HG03064 (cell line): Measurements from ENCODE around the gene NRIP2.
A peak's percentile ranks its signal among the peaks of the same experiment; 100 is the strongest.

Source experiments
- ATAC-seq: cut with Tn5 transposase; IDR thresholded peaks from one replicate; pipeline ENCODE4 v1.9.1; 2021; ENCODE audit warnings: low read depth; ENCODE audit not compliant: unreplicated experiment

NRIP2 gene

DNA sequence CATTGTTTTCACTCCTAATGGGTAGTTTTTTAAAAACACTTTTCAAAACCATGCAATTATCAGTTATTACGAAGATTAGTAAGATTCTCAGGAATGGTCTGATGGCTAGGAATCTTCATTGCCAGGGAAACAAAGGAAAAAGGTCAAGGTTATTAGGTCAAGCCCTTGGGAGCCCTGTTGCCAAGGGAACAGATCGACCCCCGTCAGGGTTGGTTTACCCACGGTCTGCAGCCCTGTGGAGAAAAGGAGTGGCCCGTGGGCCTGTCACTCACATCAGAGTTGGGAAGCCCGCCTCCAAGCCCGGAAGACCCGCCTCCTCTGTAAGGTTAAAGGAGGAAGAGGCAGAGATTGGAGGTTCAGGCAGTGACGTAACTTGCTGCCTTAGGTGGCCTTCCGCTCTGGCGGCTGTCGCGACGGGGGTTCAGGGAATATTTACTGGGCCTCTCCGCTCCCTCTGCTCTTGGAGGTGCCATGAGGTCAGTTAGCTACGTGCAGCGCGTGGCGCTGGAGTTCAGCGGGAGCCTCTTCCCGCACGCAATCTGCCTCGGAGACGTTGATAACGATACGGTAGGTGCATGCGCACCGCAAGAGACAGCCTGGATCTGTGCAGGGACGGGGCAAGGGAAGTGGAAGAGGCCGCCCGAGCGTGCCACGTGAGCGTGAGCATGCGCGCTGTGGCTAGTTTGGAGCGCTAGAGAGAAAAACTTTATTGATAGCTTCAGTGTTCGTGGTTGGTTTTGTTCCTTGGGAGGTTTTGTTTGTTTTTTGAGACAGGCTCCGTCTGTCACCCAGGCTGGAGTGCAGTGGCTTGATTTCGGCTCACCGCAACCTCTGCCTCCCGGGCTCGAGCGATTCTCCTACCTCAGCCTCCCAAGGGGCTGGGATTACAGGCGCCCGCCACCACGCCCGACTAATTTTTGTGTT lies 22.3 kb downstream of the NRIP2 start, which contains the start of gene ITFG2:
Gene ITFG2 (plus strand): TSS at position 379 of the 924 bp plus-strand sequence. CDS start 93 bp downstream, at position 472.
- peak; percentile 88 for ATAC-seq

DNA sequence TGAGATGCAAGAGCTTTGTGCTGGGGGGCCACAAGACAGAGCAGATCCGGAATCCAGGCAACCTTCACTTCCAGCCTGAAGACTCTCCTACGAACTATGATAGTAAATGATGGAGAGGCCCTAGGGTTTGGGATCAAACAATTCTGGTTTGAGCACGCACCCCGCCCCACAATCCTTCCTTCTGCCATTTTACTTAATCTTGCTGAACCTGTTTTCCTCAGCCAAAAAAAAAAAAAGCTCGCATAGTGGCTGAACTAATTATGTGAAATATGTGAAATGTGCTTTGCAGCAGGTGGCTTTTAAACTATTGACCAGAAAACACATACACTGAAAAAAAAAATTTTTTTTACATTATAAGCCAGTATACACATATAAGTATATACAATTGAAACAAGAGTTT lies 23.0 kb downstream of the NRIP2 start:
- no peak for ATAC-seq

DNA sequence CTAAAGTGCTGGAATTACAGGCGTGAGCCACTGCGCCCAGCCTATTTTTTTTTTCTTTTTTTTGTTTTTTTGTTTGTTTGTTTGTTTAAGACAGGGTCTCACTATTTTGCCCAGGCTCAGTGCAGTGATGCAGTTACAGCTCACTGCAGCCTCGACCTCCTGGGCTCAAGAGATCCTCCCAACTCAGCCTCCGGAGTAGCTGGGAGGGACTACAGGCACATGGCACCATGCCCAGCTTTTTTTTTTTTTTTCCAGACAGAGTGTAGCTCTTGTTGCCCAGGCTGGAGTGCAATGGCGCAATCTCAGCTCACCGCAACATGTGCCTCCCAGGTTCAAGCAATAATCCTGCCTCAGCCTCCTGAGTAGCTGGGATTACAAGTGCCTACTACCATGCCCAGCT lies 28.1 kb downstream of the NRIP2 start:
- ATAC-seq: no peak

DNA sequence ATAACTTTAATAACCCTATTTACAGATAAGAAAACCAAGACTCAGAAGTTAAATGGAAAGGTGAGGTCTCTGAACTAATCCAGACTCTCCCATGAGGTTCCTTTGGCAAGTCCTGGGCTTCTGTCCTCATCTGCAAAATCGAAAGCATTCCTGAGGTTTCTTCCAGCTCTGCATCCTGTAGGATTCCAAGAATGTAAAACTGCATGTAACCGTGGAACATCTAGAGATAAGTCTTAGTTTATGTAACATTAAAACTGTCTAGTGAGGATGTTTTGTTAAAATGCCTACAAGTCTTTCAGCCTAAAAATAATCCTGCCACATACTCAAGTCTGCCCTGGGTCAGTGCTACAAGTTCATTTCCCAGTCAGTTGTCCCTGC lies 29.7 kb downstream of the NRIP2 start:
- no peak for ATAC-seq

DNA sequence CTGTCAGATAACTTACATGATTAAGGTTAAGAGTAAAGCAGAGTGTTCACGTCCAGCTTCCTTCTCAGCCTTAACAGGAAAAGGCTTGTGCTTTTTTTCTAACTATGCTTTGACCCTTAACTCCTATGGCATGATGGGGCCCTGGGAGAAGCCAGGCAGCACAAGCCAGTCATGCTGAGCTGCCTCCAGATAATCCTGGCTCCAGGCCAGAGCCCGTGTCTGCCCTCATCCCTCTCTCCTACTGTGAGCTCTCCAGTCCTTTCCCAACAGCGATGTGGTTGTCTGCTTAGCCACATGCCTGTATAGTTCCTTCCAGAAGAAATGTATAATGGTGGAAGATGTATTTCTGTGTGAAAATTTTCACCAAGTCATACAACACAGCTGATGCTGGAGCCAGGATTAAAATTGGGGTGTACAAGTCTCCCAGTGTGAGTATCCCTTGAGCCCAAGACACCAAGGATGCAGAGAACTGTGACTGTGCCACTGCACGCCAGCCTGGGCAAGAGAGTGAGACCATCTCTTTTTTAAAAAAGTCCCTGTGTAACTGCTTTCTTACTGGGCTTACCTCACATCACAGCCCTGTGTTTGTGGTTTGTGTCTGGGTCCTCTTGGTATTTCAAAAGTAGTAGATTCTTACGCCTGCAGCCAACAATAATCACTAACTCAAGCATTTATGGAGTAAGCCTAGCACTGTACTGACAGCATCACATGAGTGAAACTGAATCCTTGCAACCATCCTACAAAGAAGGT lies 30.3 kb downstream of the NRIP2 start:
- ATAC-seq: no peak

DNA sequence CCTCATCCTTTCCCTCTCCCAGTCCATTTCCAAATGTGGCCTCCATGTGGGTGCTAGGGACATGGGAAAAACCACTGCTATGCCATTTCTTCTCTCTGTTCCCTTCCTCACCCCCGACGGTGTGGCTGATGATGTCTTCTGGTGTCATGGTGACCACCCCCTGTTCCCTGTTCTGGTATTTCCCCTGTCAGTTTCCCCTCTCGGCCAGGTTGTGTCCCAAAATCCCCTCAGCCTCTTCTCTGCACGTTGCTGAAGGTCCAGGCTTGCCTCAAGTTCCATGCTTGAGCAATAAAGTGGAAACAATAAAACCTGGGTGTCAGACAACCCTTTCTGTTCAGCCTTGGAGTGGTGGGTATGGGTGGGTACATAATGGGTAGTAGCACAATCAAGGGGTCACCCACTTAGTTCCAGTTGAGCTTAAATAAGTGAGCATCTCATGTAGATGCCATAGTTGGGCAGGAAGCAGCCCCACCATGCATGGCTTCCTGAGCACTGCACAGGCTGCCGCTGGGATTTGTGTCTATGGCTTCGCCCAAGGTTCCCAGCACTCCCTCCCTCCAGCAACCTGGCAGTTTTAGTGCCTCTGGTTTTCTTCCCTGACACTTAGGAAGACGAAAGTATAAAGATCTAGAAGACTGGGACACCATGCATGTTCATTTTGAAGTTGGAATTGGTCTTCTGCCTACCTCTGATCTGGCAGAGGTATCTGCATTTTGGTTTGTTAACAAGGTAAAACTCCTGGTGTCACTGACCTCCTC lies 31.0 kb downstream of the NRIP2 start:
- no peak for ATAC-seq

DNA sequence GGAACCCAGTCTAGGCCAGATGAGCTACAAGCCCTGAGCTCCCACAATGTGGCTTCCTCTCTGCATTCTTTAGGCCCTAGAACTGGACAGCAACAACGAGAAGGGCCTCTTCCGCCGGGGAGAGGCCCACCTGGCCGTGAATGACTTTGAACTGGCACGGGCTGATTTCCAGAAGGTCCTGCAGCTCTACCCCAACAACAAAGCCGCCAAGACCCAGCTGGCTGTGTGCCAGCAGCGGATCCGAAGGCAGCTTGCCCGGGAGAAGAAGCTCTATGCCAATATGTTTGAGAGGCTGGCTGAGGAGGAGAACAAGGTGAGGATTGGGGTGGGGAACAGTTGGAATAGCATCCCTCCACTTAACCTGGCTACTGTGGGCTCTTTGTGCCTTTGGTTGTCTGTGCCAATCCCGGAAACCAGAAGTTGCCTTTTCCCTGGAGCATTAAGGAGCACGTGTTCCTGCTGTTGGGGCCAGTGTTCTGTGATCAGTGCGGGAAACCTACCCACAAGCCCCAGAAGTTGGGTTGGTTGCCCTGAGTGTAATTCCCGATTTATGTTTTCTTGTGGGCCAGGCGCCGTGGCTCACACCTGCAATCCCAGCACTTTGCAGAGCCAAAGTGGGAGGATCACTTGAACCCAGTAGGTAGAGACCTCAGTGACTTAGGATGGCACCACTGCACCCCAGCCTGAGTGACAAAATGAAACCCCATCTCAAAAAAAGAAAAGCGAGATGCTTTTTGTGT lies 33.6 kb downstream of the NRIP2 start:
- ATAC-seq: no peak

DNA sequence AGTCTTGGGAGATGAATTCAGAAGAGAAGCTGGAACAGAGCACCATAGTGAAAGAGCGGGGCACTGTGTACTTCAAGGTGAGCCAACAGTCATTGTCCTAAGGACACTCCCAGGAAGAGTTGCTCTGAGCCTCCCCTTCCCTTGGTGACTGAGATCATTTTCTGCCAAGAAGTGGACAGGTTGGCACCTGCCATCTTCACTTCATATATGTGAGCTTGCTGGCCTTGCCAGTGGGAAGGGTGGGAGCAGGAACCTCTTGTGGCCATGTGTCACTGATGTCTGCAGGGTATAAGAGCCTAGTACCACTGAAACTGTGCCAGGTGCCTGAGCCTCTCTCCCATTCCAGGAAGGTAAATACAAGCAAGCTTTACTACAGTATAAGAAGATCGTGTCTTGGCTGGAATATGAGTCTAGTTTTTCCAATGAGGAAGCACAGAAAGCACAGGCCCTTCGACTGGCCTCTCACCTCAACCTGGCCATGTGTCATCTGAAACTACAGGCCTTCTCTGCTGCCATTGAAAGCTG lies 34.7 kb downstream of the NRIP2 start:
- ATAC-seq: no peak

DNA sequence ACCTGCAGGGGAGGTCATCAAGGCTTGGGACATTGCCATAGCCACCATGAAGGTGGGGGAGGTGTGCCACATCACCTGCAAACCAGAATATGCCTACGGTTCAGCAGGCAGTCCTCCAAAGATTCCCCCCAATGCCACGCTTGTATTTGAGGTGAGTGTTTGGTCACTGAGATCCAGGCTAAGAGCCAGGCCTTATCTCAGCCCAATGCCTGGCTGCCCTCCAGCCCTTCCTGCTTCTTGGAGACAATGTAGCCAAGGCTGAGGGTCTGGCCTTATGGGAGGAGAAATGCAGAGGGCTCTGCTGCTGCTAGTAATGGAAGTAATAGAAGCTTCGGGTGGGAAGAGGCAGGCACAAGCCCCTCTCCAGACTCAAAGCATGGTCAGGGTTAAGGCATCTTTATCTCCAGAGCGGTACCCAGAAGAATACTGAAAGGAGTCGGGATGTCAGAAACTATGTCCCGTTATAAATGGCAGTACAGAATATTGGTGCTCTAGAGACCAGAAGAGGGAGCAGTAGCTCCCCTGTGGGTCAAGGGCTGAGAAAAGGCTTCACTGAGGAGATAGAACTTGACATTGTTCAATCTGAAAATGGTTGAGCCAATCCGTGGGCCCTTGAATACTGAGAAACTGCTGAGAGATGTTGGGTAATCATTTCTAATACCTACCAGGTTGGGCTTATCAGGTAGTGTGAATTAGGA lies 37.0 kb downstream of the NRIP2 start:
- ATAC-seq: no peak

DNA sequence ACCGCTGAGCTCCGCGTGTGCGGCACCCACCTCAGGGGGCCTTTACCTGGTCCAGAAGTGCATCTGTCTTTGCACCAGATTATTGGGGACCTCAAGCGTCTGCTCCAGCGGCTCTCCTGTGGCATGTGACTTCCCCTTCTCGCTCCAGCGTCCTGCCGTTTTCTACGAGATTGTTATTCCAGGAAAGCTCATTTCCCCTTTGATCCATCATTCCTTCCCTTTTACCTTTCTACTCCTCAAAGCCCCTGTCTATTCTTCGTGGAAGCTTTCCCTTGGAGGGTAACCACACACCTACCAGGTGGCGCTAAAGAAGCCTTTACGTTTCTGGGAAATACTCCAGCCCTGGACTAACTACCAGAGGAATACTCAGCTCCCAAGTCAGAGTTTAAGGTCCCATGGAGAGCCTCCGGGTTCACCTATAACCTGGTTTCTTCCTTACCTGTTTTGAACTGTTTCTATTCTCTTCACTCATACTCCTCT lies 38.6 kb downstream of the NRIP2 start:
- no peak for ATAC-seq

DNA sequence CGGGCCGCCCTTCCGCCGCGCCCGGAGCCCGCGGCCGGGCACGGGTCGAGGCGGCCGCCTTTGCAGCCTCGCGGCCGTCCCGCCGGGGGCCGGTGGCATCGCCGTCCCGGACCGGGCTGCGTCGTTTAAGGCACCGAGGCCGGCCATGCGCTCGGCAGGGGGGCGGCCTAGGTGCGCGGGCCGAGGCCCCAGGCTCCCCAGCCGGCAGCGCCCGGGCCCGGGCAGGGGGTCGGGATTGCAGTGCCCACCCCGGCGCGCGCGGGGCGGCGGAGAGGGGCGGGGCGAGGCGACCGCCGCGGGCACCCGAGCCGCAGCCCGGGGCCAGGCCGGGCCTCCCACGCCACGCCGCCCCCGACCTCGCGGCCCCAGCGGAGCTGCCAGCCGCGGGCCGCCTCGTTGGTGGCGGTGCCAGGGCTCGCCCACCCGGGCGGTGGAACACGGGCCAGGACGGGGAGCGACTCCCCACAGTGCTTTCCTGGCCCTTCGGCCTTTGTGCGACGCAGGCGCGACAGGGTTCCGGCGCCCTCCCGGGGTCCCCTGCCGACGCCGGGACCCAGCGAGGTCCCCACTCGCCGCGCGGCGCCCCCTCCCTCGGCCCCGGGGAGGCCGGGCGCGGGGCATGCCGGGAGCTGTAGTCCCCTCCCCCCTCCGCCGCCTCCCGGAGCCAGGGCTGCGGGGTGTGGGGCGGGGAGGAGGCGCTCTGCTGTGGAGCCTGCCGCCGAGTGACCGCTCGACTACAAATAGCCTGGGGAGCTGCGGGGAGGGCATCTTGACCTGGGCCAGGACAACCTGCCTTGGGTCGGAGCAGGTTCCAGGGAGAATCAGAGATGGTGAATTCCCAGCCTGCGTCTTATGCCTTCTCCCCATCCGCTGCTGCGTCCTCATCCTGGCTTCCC lies 39.3 kb downstream of the NRIP2 start:
- peak; percentile 52 for ATAC-seq

DNA sequence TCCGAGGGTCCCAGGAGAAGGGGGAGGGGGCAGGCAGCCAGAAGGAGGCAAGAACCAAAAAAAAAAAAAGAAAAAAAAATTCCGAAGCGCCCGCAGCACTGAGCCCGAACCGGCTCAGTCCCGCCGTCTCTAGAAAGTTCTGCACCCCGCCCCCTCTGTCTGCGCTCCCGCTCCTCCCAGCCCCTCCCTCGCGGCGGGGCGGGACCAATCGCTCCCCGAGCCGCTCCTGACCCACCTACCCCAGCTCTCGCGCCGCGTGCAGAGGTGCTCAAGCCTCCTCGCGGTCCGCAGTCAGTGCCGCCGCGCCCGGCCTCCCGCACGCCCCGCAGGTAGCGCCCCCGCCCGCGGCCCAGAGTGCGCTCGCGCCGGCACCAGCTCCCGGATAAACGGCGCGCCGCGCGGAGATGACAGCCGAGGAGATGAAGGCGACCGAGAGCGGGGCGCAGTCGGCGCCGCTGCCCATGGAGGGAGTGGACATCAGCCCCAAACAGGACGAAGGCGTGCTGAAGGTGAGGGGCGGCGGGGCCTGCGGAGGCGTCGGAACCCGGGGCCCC lies 40.0 kb downstream of the NRIP2 start, which contains the start of gene FKBP4:
Gene FKBP4 (plus strand): TSS at position 235 of the 554 bp plus-strand sequence. CDS start 170 bp downstream, at position 405.
- ATAC-seq: peak; percentile 75

DNA sequence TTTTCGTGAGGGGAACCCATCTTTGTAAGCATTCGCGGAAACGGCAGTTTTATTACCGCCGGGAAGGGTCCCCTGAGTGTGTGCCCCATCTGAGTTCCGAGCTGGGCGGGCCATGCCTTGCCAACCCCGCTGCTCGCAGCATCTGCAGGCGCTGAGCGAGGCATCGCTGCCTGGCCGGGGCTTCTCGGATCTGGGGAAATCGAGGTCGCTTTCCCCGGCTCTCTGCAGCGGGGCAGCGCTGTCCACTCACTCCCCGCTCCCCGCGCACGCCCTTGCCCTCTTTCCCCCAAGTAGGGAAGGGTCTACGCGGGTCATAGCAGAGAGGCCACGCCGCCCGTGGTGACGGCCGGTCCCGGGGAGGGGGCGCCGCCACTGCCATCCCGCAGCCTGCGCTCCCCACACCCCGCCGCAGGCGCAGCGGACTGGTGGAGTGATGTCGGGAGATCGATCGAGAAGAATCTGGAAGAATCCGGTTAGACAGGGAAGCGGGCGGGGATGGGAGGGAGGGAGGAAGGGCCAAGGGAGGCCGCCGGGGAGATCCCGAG lies 40.6 kb downstream of the NRIP2 start:
- ATAC-seq: peak; percentile 17

DNA sequence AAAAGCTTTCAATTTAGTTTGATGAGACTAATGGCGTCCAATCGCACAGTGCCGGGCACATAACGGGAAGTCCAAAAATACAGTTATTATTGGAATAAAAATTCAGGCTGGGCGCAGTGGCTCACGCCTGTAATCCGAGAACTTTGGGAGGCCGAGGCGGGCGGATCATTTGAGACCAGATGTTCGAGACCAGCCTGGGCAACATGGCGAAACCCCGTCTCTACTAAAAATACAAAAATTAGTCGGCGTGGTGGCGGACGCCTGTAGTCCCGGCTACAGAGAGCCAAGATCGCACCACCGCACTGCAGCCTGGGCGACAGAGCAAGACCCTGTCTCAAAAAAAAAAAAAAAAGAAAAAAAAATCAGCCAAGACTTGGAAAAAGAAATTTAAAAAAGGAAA lies 41.3 kb downstream of the NRIP2 start:
- no peak for ATAC-seq

DNA sequence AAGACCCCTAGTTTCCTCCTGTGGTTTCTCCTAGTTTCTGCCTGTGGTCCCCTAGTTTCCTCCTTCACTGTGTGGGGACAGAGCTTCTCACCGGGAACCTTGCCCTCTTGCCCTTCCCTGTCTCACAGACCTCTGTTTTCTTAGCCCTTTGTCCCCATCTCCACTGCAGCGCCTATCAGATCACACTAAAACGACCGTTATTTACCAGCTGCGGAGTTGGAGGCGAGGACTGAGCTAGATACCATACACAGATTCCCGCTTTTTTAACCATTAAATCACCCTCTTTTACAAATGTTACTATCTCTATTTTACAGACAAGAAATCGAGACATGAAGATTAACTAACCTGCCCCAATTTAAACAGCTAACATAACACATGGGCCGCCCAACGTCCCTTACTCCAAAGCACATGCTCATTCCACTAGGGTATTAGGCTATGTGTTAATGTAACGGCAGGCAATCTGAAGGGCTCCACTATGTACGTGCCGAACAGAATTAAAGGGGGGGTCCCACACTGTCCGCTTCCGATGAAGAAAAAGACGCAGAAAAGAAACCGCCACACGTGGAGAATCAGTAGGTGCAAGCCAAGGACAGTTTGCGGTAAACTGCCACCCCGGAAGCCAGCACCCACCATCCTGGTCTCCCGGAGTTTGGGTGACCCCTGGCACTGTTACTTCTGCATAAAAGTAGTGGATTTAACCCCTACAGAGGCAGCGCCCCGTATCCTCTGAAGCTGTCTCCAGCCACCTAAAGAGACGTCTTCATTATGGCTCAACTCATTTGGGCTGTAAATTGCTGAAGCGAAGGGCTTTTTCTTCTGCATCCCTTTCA lies 41.9 kb downstream of the NRIP2 start:
- ATAC-seq: no peak

DNA sequence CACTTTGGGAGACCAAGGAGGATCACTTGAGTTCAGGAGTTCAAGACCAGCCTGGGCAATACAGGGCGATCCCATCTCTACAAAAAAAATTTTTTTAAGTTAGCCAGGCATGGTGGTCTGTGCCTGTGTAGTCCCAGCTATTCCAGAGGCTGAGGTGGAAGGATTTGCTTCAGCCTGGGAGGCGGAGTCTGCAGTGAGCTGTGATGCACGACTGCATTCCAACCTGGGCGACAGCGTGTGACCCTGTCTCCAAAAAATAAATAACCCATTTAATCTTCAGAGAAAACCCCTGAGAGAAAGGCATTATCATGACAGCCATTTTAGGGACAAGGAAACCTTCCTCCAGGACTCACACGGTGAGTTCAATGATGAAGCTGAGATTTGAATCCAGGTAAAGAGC lies 43.7 kb downstream of the NRIP2 start:
- no peak for ATAC-seq

DNA sequence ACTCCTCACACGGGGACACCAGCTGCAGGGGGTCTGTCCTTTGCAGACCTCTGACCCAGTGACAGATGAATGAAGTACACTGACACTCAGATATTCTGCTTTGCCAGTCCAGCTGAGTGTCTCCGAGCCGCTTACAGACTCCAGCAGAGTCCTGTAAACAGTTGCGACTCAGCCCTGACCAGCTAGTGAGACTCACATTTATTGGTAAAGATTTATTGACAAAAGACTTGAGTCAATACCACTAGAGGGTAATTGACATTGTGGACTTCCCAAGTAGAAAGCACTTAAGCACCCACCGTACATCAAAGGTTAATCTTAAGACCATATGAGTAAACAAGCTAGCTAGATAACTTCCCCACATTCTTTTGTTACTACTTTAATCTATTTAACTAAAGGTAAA lies 49.8 kb downstream of the NRIP2 start:
- ATAC-seq: no peak
